AG04449 (cell line): ENCODE measurements around the gene ZSCAN26.
"Not testable (repeated sequence)": the region's sequence is repeated elsewhere in the genome, so short reads cannot be mapped to it uniquely, and the experiment has no call there.

Source experiments
- CTCF ChIA-PET: fragments of 350-600 bp; formaldehyde crosslinking; extraction: SDS; loops from one replicate; lab custom pipeline; 2021; ENCODE audit warnings: antibody characterized with exemption; lab: Yijun Ruan, JAX
- POLR2A ChIA-PET: fragments of 400-600, 350-600 bp; formaldehyde crosslinking; extraction: SDS; loops from one replicate; lab custom pipeline; 2020; ENCODE audit warnings: antibody characterized with exemption, inconsistent platforms; lab: Yijun Ruan, JAX
- DNase-seq: peaks from one replicate; pipeline ENCODE4 v3.0.0-alpha.2; 2010; ENCODE audit warnings: low read depth, low spot score
- H3K4me3 ChIP-seq: 2 replicates; pipeline ENCODE4 v1.5.1; 2011; ENCODE audit warnings: low read depth, mild to moderate bottlenecking, control low read depth, low read length
- CTCF ChIP-seq: IDR thresholded peaks from one replicate; pipeline ENCODE4 v1.5.1; 2011; ENCODE audit warnings: mild to moderate bottlenecking, moderate library complexity, low read length, control low read depth, inconsistent platforms; ENCODE audit not compliant: insufficient read depth; ENCODE audit errors: missing control alignments

Gene ZSCAN26

GRCh38 chr6:28296520-28297060, 29.6 kb downstream of the ZSCAN26 start:
- no peak for DNase-seq
- ChIA-PET CTCF (no interaction called here), POLR2A (no interaction called here)
- H3K4me3 ChIP-seq, result no peak overlapping the region
- no peak for TF ChIP-seq CTCF

- no peak for TF ChIP-seq CTCF
- H3K4me3 ChIP-seq, result no peak overlapping the region
- DNase-seq, result no peak
- ChIA-PET POLR2A (no interaction called here), CTCF (interaction anchor here (1.5 kb wide), 1 partner anchor 53 kb away, joined by 3 read pairs; no protein-coding TSS in a partner anchor)
Observed at GRCh38 chr6:28303570-28303969, 36.6 kb downstream of the ZSCAN26 start.

GRCh38 chr6:28306363-28306762, 39.4 kb downstream of the ZSCAN26 start:
- POLR2A ChIA-PET, CTCF ChIA-PET, H3K4me3 ChIP-seq, DNase-seq: not testable (repeated sequence)

- ChIA-PET CTCF (no interaction called here), POLR2A (no interaction called here)
- DNase-seq, result no peak
Observed at GRCh38 chr6:28311139-28311823, 44.3 kb downstream of the ZSCAN26 start.

GRCh38 chr6:28312939-28313338, 46.0 kb downstream of the ZSCAN26 start:
- TF ChIP-seq CTCF, result no peak
- ChIA-PET CTCF (no interaction called here), POLR2A (interaction anchor here (0.6 kb wide), 1 partner anchor 40 kb away, joined by 3 read pairs; no protein-coding TSS in a partner anchor)
- H3K4me3 ChIP-seq, result no peak overlapping the region
- no peak for DNase-seq

More at GRCh38 chr6:28311139-28311823, 44.3 kb downstream of the ZSCAN26 start:
- no peak overlapping the region for H3K4me3 ChIP-seq
- no peak for TF ChIP-seq CTCF

- ChIA-PET CTCF (interaction anchor here (1.0 kb wide), 1 partner anchor 18 kb away, joined by 3 read pairs; no protein-coding TSS in a partner anchor), POLR2A (no interaction called here)
- TF ChIP-seq CTCF, result no peak
- H3K4me3 ChIP-seq, result no peak overlapping the region
- DNase-seq, result no peak
Observed at GRCh38 chr6:28315628-28316027, 48.7 kb downstream of the ZSCAN26 start.

GRCh38 chr6:28317866-28318265, 50.9 kb downstream of the ZSCAN26 start:
- DNase-seq, H3K4me3 ChIP-seq, POLR2A ChIA-PET, CTCF ChIA-PET: not testable (repeated sequence)
